Urinary bladder (tissue), 4 donors: ENCODE measurements around the gene PRXL2B. TPM values are rescaled to one million over a fixed set of nuclear protein-coding genes. Genes with fewer than 3 reads are reported as not detected.
A peak's percentile ranks its signal among the peaks of the same experiment; 100 is the strongest.
"Not testable (repeated sequence)": the region's sequence is repeated elsewhere in the genome, so short reads cannot be mapped to it uniquely, and the experiment has no call there.

ENCODE experiments used
- DNase-seq: peaks from one replicate; pipeline ENCODE4 v3.0.0-alpha.2; 2015; ENCODE audit errors: extremely low spot score
- H3K27ac ChIP-seq: one replicate; pipeline ENCODE4 v1.5.1; 2013; ENCODE audit warnings: low read depth, mild to moderate bottlenecking, moderate library complexity
- H3K36me3 ChIP-seq: one replicate; pipeline ENCODE4 v1.6.1; 2013; ENCODE audit warnings: mild to moderate bottlenecking, moderate library complexity; ENCODE audit not compliant: insufficient read depth
- H3K4me1 ChIP-seq: one replicate; pipeline ENCODE4 v1.6.1; 2013; ENCODE audit warnings: mild to moderate bottlenecking, moderate library complexity; ENCODE audit not compliant: insufficient read depth
- H3K4me3 ChIP-seq: one replicate; pipeline ENCODE4 v1.5.1; 2013; ENCODE audit warnings: low read depth, low read length
- WGBS: extraction: QIAGEN DNeasy Blood & Tissue Kit; methylation state at CpG from one replicate; pipeline ENCODE4 v1.1.7; 2013; 5-methylcytosine and 5-hydroxymethylcytosine counted together
- polyA plus RNA-seq: library from polyadenylated mRNA; stranded (reverse); fragments of 200-250 nt; gene quantifications from one replicate; pipeline ENCODE4 v1.2.3, GENCODE V29; 2013
- total RNA-seq: library from RNA; depleted of rRNA; stranded (reverse); fragments of >200 nt; gene quantifications from one replicate; pipeline ENCODE4 v1.2.3, GENCODE V29; 2014
- donor health status: healthy with polysubstance abuse.
- donor health status: healthy.

The PRXL2B gene
- total and polyA plus RNA-seq, 2 donors = 8.9 to 25.0 TPM

DNA sequence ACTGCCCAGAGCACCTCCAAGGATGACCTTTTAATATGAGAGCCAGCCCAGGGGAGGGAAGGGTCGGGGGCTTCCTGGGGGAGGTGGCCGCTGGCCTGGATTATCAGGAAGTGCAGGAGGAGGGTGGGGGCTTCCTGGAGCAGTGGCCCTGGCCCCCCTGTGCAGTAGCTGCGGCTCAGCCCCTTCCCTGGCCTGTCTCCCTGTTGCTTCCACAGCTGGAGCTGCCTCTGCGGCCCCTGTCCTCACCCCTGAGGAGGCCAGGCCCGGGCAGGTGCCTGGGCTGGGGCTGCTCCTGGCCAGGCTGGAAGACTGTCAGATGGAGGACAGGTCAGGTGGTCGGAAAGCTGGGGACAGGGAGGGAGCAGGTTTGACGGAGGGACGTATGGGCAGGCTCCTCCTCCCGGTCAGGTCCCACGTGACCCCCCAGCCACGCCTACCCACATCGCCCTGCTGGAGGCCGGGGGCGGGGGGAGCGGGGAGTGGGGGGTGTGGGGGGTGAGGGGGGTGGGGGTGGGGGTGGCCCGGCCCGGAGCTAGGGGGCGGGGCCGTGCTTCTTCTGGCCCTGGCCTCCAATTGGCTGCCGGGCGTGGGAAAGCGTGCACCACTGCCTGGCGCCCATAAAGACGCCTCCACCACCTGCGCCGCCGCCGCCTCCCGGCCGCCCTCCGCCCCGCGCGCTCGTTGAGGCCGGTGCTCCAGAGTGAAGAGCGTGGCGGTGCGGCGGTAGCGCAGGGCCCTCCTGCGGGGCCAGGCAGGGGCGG is 40.6 kb upstream of the PRXL2B start:
- no peaks in the 10 kb centered on the region for H3K36me3 ChIP-seq
- H3K27ac ChIP-seq = peak overlapping the region; percentile 55
- 5% methylated on average over 43 of the region's 43 CpGs for WGBS
- H3K4me3 ChIP-seq = peak overlapping the region; percentile 30
- no peak for DNase-seq
- no peaks in the 10 kb centered on the region for H3K4me1 ChIP-seq

DNA sequence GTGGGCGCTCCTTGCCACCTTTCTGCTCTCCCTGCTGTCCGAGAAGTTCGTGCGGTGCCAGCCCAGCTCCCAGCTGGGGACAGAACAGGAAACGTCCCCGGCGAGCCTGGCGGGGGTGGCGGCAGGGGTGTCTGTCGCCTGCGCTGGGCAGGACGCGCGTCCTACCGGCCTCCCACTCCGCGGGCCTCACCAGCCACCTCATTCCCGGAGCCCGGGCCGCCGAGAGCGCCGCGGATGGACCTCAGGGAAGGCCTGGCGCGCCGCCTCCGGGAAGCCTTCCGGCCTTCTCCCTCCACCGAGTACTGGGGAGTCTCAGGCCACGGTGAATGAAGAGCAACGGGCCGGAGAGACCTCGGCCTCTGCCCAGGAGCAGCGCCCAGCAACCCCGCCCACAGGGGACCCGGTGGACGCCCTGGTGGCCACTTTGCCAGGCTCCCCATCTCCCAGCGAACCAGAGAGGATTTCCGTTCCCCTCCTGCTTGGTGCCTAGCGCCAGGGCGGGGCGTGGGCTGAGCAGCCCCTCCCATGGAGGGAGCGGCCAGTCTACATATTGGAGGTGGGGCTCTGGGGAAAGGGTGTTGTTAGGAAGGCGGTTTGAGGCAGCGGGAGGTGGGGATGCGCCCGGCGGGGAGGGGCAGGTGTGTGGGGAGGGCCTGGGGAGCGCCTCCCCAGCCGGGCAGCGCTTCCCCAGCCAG is 39.9 kb upstream of the PRXL2B start:
- H3K27ac ChIP-seq = peak overlapping the region; percentile 96
- no peak for DNase-seq
- no peaks in the 10 kb centered on the region for H3K4me1 ChIP-seq
- H3K4me3 ChIP-seq = peak overlapping the region; percentile 30
- H3K36me3 ChIP-seq = no peaks in the 10 kb centered on the region
- 1% methylated on average over 52 of the region's 52 CpGs for WGBS

DNA sequence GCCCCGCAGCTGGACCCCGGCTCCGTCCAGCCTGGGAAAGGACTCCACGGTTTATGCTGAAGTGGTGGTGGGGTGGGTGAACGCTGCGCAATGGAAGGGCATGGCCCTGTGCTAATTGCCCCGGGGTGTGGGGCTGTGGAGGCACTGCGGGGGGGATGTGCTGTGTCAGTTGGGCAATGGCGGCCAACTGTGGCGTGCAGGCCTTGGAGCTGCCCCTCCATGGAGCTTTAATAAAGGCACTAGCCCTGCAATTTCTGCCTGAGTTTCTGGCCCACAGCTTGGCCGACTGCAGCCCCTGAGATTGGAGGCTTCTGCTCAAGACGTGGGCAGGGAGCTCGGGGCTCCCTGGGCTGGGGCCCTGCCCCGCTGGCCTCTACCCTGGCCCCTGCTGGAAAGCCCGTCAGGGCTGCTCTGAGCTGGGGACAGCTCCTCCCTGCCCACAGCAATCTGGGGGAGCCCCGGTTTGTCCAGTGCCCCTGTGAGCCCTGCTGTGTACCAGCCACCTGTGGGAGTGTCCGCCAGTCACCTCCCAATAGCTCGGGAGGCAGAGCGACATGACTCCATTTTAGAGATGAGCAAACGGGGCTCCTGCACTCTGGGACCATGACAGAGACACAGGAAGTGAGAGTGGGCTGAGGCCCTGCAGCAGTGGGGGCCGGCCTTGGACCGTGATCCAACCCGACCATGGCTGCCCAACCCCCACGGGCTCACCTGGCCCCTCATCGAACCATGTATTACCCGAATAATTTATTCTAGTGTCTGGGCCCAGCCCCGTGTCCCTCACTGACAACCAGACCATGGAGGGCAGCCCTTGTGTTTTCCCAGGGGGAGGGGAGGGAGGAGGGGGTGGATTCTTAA is 39.1 kb upstream of the PRXL2B start:
- Histone ChIP-seq H3K27ac (peak overlapping the region; percentile 96), H3K36me3 (no peaks in the 10 kb centered on the region), H3K4me3 (peak overlapping the region; percentile 30), H3K4me1 (no peaks in the 10 kb centered on the region)
- no peak for DNase-seq
- WGBS = 15% methylated on average over 27 of the region's 27 CpGs

DNA sequence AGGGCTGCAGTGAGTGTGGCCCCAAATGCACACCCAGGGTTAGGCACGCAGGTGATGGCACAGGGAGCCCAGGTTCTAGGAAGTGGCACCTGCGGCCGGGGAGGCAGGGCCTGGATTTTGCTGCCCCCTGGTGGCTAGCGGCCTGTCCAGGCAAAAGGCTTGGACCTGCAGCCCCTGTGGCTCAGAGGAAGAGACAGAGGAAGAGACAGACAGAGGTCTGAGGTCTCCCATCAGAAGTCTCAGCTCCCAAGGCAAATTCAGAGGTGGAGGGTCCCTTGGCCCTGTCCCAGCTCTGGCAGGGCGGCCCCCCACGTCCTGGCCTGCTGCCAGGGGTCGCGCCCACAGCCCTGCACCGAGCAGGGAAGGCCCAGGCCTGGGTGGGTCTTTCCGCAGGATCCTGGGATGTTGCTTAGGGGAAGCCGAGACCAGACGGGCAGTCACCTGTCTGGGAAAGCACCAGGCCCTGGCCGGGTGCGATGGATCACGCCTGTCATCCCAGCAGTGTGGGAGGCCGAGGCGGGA is 38.4 kb upstream of the PRXL2B start:
- Histone ChIP-seq H3K36me3 (no peaks in the 10 kb centered on the region), H3K4me1 (no peaks in the 10 kb centered on the region), H3K27ac (peak overlapping the region; percentile 96), H3K4me3 (peak overlapping the region; percentile 20)
- DNase-seq = no peak
- WGBS = 18% methylated on average over 17 of the region's 17 CpGs

DNA sequence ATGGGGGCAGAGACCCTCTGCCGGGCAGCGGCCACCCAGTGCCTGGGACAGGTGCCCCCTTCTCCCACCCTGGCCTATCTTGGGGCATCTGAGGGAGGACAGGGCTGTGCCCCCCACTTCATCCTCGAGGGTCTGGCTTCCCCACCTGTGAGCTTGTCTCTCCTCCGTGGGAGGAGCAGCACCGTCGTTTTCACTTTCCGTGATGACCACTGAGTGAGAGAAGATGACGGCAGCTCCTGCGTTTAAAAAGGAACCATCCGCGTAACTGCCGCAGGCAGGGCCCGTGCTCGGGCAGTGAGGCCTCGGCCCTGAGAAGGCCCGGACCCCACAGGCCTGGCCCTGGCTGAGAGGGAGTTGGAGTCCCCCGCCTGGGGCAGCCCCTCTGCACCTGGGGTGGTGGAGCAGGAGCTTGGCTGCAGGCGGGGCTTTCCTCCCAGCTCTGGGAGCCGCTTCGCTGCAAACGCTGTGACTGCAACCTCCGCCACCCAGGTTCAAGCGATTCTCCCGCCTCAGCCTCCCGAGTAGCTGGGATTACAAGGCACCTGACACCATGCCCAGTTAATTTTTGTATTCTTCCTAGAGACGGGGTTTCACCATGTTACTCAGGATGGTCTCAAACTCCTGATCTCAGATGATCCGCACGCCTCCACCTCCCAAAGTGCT is 37.1 kb upstream of the PRXL2B start:
- H3K27ac ChIP-seq = peak overlapping the region; percentile 93
- H3K36me3 ChIP-seq, DNase-seq, H3K4me3 ChIP-seq, H3K4me1 ChIP-seq: not testable (repeated sequence)
- WGBS = 81% methylated on average over 25 of the region's 28 CpGs

DNA sequence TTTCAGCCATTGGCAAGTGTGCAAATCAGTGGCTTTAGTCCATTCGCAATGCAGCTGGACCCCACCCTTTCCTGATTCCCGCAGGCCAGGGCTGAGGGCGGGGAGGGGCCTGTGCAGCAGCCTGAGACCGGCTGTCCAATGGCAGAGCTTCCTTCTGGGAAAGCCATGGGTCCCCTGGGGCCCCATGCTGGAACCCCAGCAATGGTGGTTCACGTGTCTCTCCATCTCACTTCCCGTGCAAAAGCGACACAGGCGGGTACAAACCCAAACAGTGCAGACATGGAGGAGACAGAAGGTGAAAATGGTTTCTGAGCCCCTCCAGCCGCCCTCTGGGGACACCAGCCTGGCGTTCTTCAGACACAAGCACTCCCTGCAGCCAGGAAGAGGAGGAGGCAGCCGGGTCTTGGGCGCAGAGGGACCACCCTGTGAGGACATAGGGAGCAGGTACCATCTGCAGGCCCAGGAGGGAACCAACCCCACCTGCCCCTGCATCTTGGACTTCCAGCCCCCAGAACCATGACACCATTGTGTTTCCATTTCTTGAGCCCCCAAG is 36.2 kb upstream of the PRXL2B start:
- WGBS = 56% methylated on average over 11 of the region's 12 CpGs
- not testable (repeated sequence) for H3K4me1 ChIP-seq, H3K27ac ChIP-seq, H3K36me3 ChIP-seq, H3K4me3 ChIP-seq, DNase-seq

DNA sequence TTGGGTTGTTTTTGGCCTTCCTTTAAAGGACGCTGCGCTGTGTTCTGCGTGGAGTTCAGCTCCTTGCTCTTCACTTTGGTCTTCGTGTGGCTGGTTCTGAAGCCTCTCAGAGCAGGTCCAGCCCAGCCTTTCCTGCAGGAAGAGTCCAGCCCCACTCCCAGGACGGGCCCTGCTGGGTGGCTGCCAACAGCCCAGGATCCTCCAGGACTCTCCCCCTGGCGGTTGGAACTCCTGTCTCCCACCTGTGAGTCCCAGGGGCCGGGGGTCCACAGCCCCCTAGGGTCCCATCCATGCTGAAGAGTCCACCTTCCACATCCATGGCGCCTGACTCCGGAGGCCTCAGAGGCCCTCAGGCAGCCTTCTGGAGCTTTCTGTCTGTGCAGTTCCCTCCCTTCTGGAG is 35.0 kb upstream of the PRXL2B start:
- not testable (repeated sequence) for DNase-seq, H3K36me3 ChIP-seq, H3K4me1 ChIP-seq, H3K4me3 ChIP-seq, H3K27ac ChIP-seq
- WGBS = 76% methylated on average over 9 of the region's 9 CpGs

DNA sequence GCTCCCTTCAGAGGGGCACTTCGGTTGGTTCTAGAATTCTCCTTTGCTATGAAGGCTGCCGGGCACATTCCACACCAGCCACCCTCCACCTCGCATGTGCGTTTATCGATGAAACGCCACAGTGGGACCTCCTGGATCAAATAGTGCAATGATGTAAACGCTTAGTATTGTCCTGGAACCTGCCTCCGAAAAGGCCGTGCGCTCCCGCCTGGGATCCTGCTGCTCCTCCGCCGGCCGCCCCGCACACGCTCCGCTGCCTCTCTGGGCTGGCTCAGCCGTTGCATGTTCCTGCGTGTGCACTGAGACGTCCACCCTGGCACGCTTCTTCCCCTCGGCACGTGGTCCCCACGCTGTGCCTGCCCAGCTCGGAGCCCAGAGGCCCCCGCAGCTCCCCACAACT is 34.4 kb upstream of the PRXL2B start:
- no peak overlapping the region for H3K27ac ChIP-seq
- 85% methylated on average over 25 of the region's 26 CpGs for WGBS
- DNase-seq = no peak
- no peak overlapping the region for H3K4me3 ChIP-seq
- H3K4me1 ChIP-seq = no peaks in the 10 kb centered on the region
- H3K36me3 ChIP-seq = no peaks in the 10 kb centered on the region

DNA sequence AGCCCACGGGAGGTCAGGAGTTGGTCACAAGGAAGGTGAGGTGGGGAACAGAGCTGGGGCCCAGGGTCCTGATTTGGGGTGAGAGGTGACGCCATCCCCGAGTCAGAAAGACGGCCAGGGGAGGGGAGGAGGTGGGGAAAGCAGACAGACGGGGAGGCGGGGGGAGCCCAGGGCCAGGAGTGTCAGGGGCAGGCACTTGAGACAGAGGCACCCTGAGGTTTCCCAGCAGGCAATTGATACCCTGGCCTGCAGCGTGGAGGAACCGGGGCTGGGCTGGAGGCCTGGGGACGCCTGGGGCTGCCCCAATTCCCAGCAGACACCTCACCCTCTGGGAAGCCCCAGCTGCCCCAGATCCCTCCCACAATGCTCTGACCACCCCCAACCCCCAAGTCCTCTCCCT is 33.5 kb upstream of the PRXL2B start:
- H3K36me3 ChIP-seq, DNase-seq, H3K27ac ChIP-seq, H3K4me3 ChIP-seq, H3K4me1 ChIP-seq: not testable (repeated sequence)
- WGBS = 56% methylated on average over 8 of the region's 9 CpGs

DNA sequence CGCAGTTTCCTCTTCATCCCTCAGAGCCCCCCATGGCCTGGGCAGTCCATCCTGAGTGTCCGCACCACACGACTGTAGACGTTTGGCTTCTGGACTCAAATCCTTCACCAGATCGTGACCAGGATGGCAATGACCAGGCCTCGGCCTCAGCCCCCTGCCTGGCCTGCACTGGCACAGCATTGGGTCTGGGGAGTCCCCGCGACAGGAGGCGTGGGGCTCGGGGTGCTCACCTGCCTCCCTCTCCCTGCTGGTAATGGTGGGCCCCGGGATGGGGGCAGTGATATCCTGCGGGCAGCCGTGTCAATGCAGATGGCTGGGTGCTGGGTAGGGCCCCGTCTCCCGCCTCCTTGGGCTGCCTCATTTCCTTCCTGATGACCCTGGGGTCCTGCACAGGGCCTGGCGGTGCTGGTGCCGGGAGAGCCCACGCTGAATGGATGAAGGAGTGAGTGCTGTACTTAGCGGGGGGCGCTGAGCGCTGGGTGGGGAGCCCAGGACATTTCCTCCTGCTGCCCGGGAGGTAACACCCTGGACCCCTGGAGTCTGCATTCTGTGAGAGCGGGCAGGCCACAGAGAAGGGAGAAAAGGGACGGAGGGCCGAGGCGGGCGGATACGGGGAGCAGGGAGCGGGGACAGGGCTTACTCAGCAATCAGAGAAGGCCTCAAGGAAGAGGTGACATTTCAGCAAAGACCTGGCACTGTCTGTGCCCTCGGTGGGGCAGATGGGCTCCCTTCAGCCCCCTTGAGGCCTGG is 32.5 kb upstream of the PRXL2B start:
- H3K27ac ChIP-seq = no peak overlapping the region
- no peaks in the 10 kb centered on the region for H3K4me1 ChIP-seq
- 83% methylated on average over 30 of the region's 30 CpGs for WGBS
- no peaks in the 10 kb centered on the region for H3K36me3 ChIP-seq
- H3K4me3 ChIP-seq = no peak overlapping the region
- no peak for DNase-seq

DNA sequence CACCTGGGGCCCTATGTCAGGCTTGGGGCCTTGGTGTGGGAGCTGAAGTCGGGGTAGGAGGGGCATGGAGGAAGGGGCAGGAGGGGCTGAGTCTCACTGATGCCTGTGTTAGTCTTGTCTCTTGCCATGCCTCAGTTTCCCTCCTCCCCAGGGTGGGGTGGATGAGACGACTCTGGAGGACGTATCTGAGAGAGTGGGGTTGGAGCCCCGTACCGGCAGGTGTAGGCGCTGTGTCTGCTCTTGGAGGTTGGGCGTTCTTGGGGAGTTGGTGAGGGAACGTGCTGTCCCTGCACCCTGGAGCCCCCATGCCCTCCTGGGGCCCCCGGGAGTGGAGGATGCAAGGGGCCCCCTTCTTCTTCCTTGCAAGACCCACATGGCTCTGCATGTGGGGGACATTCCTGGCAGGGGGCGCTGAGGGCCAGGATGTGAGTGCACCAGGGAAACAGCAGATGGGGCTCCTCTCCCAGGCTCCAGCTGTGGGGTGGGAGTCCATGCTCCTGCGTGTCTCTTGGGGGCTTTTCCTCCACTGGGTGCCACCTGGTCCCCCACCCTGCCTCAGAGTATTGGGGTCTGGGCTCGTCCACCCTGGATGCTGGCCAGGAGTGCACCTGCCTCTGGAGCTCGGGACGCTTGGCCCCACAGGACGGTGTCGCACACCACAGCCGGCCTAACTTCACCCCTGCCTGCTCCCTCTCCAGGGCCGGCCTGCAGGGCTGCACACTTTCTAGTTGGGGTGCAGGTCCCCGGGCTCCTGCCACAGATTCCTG is 31.8 kb upstream of the PRXL2B start:
- Histone ChIP-seq H3K4me3 (no peak overlapping the region), H3K4me1 (no peaks in the 10 kb centered on the region), H3K27ac (no peak overlapping the region), H3K36me3 (no peaks in the 10 kb centered on the region)
- DNase-seq = no peak
- 62% methylated on average over 19 of the region's 19 CpGs for WGBS
